ENCODE results near the gene LRRC45. TPM values are rescaled to one million over a fixed set of nuclear protein-coding genes. Genes with fewer than 3 reads are reported as not detected.
A peak's percentile ranks its signal among the peaks of the same experiment; 100 is the strongest.

Gene LRRC45
- total RNA-seq, 4 donors from 2014 or later, result 13.1 to 25.8 (median 15.3) TPM

- H3K27ac ChIP-seq, result peak overlapping the region in 3 of 4 donors; percentile 80 to 87 (median 86)
- 2 to 12% methylated on average over 3 to 9 of the region's 10 CpGs for WGBS, 2 donors
Observed at GRCh38 chr17:82021900-82022309, 1.2 kb upstream of the LRRC45 start.

GRCh38 chr17:82022310-82022980 lies 660 bp upstream of the LRRC45 start, which contains the start of gene CENPX:
Gene CENPX (minus strand): TSS chr17:82022878. CDS start chr17:82022861, 17 bp downstream.
- TF ChIP-seq POLR2A (IDR thresholded peaks at IDR 0.05), result peak in 1 of 2 donors; percentile 44
- peak in 1 of 2 donors; percentile 36 for TF ChIP-seq EP300 (IDR thresholded peaks at IDR 0.05)
- TF ChIP-seq CTCF (IDR thresholded peaks at IDR 0.05), result no peak
- 0% methylated on average over 34 to 57 of the region's 64 CpGs for WGBS, 2 donors
- H3K9me3 ChIP-seq, result no peaks in the 10 kb centered on the region

More at GRCh38 chr17:82021900-82022309, 1.2 kb upstream of the LRRC45 start:
- Histone ChIP-seq H3K4me3 (peak overlapping the region; percentile 66 to 99 (median 82)), H3K27me3 (no peaks in the 10 kb centered on the region), H3K9me3 (no peaks in the 10 kb centered on the region), H3K36me3 (peaks cover 0 to 36% (median 0%) of the 10 kb centered on the region in 3 donors), H3K4me1 (peaks cover 0 to 56% (median 21%) of the 10 kb centered on the region in 4 donors)
- no peak for DNase-seq (ENCODE audit: low spot score in 2 of 2)
- TF ChIP-seq POLR2A (IDR thresholded peaks at IDR 0.05) (no peak), EP300 (IDR thresholded peaks at IDR 0.05) (no peak)

DNA sequence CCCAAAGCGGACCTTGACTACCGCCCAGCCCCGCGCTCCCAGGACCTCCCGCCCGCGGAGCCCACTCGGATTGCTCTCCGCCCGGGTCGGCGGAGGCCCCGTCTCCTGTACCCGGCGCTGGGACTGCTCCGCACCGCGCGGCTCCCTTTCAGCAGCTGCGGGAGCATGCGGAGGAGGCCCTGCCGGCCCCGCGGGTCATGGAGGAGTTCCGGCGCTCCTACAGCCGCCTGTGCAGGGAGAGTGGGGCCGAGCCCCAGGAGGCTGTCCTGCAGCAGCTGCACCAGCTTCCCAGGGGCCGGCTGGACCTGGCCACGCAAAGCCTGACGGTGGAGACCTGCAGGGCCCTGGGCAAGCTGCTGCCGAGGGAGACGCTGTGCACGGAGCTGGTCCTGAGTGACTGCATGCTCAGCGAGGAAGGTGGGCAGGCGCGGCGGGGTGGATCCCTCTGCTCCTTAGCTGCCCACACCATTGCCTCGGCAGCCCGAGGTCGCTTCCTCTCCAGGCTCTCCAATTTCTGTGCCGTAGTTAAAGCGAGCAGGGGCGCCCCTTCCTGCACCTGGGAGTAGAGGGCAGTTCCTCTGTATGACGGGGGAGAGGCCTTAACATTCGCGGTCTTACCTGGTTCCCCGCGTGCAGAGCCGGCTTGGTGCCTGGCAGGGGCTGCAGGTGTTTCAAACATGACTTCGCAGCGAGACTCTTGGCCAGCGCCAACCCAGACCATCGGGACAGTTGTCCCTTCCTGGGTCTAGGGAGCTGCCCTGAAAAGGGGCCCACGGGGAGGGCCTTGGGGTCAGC lies 539 bp downstream of the LRRC45 start:
- no peak for DNase-seq (ENCODE audit: low spot score in 2 of 2)
- TF ChIP-seq CTCF (IDR thresholded peaks at IDR 0.05) (no peak), EP300 (IDR thresholded peaks at IDR 0.05) (no peak), POLR2A (IDR thresholded peaks at IDR 0.05) (no peak)
- H3K4me1 ChIP-seq, result peaks cover 0 to 56% (median 21%) of the 10 kb centered on the region in 4 donors

More at GRCh38 chr17:82022310-82022980, 660 bp upstream of the LRRC45 start, which contains the start of gene CENPX:
- peaks cover 0 to 36% (median 0%) of the 10 kb centered on the region in 3 donors for H3K36me3 ChIP-seq
- H3K4me1 ChIP-seq, result peaks cover 0 to 56% (median 21%) of the 10 kb centered on the region in 4 donors
- peak within 1 kb of the TSS in 3 of 4 donors; percentile 80 to 87 (median 86) for H3K27ac ChIP-seq
- H3K4me3 ChIP-seq, result peak within 1 kb of the TSS; percentile 75 to 99 (median 84)
- DNase-seq (ENCODE audit: low spot score in 2 of 2), result no peak
- H3K27me3 ChIP-seq, result no peaks in the 10 kb centered on the region

GRCh38 chr17:82024859-82025258 lies 1.8 kb downstream of the LRRC45 start:
- no peaks in the 10 kb centered on the region for H3K9me3 ChIP-seq
- H3K36me3 ChIP-seq, result peaks cover 0 to 35% (median 0%) of the 10 kb centered on the region in 3 donors
- H3K4me1 ChIP-seq, result peaks cover 0 to 51% (median 21%) of the 10 kb centered on the region in 4 donors
- DNase-seq (ENCODE audit: low spot score in 2 of 2), result no peak
- H3K27ac ChIP-seq, result no peak overlapping the region
- H3K4me3 ChIP-seq, result no peak overlapping the region
- H3K27me3 ChIP-seq, result no peaks in the 10 kb centered on the region
- WGBS, 2 donors, result 93 to 96% methylated on average over 13 to 15 of the region's 17 CpGs
- TF ChIP-seq EP300 (IDR thresholded peaks at IDR 0.05) (no peak), POLR2A (IDR thresholded peaks at IDR 0.05) (no peak), CTCF (IDR thresholded peaks at IDR 0.05) (no peak)

More for the DNA sequence above, 539 bp downstream of the LRRC45 start:
- H3K9me3 ChIP-seq, result no peaks in the 10 kb centered on the region
- H3K36me3 ChIP-seq, result peaks cover 0 to 36% (median 0%) of the 10 kb centered on the region in 3 donors
- H3K27me3 ChIP-seq, result no peaks in the 10 kb centered on the region
- peak overlapping the region in 2 of 4 donors; percentile 52 to 70 for H3K27ac ChIP-seq
- peak overlapping the region; percentile 73 to 99 (median 76) for H3K4me3 ChIP-seq
- 4 to 13% methylated on average over 3 to 36 of the region's 55 CpGs for WGBS, 2 donors

DNA sequence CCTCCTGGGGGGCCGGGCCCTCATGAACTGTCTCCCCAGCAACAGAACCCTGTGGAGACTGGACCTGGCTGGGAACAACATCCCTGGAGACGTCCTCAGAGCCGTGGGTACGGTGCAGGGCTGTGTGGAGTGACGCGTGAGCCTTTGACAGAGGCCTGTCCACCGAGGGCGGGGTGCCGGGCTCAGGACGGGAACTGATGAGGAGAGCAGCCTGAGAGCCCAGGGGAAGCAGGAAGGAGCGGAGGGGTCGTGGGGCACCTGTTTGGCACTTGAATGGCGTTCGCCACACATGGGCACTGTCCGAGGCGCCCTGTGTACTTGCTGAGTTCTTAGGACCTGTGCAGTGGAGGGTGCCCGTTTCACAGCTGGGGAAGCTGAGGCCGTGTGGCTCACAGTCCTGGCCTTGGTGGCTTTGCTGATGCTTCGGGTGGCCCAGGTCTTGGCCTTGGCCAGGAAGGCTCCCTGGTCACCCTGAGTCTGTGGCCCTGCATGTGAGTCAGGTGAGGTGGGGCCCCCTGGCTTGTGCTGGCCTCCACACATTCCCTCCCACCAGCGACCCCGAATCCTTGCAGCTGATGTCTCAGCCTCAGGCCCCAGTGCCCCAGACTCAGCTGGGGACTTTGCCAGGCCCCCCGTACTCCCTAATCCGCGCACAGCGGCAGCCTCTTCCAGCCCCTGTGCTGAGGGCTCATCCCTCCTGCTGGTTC lies 2.4 kb downstream of the LRRC45 start:
- Histone ChIP-seq H3K4me3 (no peak overlapping the region), H3K36me3 (peaks cover 0 to 35% (median 0%) of the 10 kb centered on the region in 3 donors), H3K27ac (no peak overlapping the region), H3K27me3 (no peaks in the 10 kb centered on the region), H3K4me1 (peaks cover 0 to 50% (median 25%) of the 10 kb centered on the region in 4 donors), H3K9me3 (no peaks in the 10 kb centered on the region)
- 89 to 91% methylated on average over 25 of the region's 25 CpGs for WGBS, 2 donors
- DNase-seq (ENCODE audit: low spot score in 2 of 2), result no peak
- TF ChIP-seq EP300 (IDR thresholded peaks at IDR 0.05) (no peak), POLR2A (IDR thresholded peaks at IDR 0.05) (no peak), CTCF (IDR thresholded peaks at IDR 0.05) (no peak)
